ENCODE results near the gene FKBP3. TPM values are rescaled to one million over a fixed set of nuclear protein-coding genes. Genes with fewer than 3 reads are reported as not detected.
"Not testable (repeated sequence)": the region's sequence is repeated elsewhere in the genome, so short reads cannot be mapped to it uniquely, and the experiment has no call there.

The FKBP3 gene
- total RNA-seq, 1 donor from 2014 or later: 74.3 TPM

DNA sequence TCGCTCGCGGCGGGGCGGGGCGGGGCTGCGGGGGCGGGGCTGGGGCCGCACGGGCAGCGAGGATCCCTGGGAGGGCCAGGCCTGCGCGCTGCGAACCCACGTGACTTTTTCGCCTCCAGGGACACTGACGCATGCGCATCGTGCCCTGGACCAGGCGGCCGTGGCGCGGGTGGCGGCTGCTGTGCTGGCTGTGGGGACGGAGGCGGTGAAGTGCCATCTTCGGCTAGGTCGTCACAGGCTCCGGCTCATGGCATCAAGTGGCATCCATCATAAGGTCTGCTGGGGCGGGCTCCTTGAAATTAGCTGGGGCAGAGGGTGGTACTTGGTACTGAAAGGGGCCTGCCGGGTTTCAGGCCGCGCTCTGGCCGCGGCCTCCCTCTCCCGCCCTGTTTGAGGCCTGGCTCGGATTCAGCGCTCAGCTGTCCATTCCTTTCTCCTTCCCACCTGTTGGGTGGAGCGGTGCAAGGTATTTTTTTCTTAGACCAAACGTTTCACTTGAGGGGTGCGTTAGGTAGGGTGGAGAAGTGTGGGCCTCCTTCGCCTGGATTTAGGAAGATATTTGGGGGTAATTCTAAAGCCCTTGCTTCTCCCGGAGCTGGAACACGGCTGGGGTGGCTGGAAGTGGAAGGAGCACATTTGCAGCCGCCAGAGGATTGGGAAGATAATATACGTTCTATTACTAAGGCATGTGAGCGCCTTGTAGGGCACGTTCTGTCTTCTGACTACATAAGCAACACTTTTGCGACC, 50.1 kb downstream of the FKBP3 start, which contains the start of gene PRPF39:
PRPF39 (plus strand) TSS at position 141 of the 747 bp plus-strand sequence. CDS start 11,124 bp downstream, outside the sequence.
- H3K27me3 Mint-ChIP-seq (ENCODE audit: low read depth): no peaks in the 10 kb centered on the region
- peak; percentile 91 to 97 for DNase-seq (ENCODE audit: low spot score in 2 of 2, unreplicated experiment in 2 of 2)
- H3K4me3 Mint-ChIP-seq: peak within 1 kb of the TSS; percentile 96
- TF ChIP-seq, protein P1, sequence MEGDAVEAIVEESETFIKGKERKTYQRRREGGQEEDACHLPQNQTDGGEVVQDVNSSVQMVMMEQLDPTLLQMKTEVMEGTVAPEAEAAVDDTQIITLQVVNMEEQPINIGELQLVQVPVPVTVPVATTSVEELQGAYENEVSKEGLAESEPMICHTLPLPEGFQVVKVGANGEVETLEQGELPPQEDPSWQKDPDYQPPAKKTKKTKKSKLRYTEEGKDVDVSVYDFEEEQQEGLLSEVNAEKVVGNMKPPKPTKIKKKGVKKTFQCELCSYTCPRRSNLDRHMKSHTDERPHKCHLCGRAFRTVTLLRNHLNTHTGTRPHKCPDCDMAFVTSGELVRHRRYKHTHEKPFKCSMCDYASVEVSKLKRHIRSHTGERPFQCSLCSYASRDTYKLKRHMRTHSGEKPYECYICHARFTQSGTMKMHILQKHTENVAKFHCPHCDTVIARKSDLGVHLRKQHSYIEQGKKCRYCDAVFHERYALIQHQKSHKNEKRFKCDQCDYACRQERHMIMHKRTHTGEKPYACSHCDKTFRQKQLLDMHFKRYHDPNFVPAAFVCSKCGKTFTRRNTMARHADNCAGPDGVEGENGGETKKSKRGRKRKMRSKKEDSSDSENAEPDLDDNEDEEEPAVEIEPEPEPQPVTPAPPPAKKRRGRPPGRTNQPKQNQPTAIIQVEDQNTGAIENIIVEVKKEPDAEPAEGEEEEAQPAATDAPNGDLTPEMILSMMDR (IDR thresholded peaks at IDR 0.05; ENCODE audit: unreplicated experiment): no peak
- peak within 1 kb of the TSS; percentile 99 for H3K27ac Mint-ChIP-seq
- H3K4me1 Mint-ChIP-seq: peaks cover 33% of the 10 kb centered on the region
- H3K36me3 Mint-ChIP-seq: peaks cover 3% of the 10 kb centered on the region
- no peaks in the 10 kb centered on the region for H3K9me3 Mint-ChIP-seq

DNA sequence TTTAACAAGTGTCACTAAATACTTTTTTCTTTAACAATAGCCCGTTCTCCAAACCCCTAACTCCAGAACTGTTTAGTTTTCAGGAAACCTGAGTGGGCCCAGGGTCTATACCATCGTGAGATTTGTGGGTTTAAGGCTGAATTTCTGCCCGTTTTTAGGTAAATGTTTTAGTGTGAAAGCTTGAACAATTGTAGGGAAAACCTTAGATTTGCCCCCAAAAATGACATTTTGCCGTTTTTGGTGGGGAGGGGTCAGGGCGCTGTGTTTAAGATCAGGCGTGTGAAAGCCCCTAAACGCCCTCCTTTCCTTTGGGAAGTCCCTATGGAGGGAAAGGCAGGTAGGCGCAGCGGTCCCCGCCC, 50.7 kb downstream of the FKBP3 start:
- Mint-ChIP-seq H3K36me3 (peaks cover 3% of the 10 kb centered on the region), H3K9me3 (no peaks in the 10 kb centered on the region), H3K4me3 (peak overlapping the region; percentile 96), H3K4me1 (peaks cover 33% of the 10 kb centered on the region), H3K27me3 (ENCODE audit: low read depth) (no peaks in the 10 kb centered on the region), H3K27ac (peak overlapping the region; percentile 92)
- TF ChIP-seq, protein P1 (IDR thresholded peaks at IDR 0.05; ENCODE audit: unreplicated experiment): no peak
- DNase-seq (ENCODE audit: low spot score in 2 of 2, unreplicated experiment in 2 of 2): no peak

DNA sequence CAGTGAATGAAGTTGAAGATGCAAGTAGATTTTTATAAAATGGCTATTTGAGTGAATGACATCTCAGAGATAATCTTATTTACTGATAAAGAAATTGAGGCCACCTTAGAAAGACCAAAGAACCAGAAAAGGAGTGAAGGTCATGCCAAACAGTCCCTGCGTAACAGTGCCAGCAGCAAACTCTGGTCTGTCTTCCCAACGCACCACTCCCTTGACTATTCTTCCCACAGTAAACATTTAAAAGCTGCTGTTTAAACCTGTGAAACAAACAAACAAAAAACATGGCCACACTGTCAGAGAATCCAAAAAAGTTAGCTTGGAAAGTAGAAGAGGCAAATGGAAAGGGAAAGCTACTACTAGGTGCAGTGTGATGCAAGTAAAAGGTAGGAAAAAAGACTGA, 51.9 kb downstream of the FKBP3 start:
- H3K27me3 Mint-ChIP-seq (ENCODE audit: low read depth): no peaks in the 10 kb centered on the region
- no peaks in the 10 kb centered on the region for H3K9me3 Mint-ChIP-seq
- H3K4me1 Mint-ChIP-seq: peaks cover 30% of the 10 kb centered on the region
- H3K4me3 Mint-ChIP-seq: no peak overlapping the region
- DNase-seq (ENCODE audit: low spot score in 2 of 2, unreplicated experiment in 2 of 2): no peak
- no peak overlapping the region for H3K27ac Mint-ChIP-seq
- peaks cover 3% of the 10 kb centered on the region for H3K36me3 Mint-ChIP-seq
- TF ChIP-seq, protein P1 (IDR thresholded peaks at IDR 0.05; ENCODE audit: unreplicated experiment): no peak

DNA sequence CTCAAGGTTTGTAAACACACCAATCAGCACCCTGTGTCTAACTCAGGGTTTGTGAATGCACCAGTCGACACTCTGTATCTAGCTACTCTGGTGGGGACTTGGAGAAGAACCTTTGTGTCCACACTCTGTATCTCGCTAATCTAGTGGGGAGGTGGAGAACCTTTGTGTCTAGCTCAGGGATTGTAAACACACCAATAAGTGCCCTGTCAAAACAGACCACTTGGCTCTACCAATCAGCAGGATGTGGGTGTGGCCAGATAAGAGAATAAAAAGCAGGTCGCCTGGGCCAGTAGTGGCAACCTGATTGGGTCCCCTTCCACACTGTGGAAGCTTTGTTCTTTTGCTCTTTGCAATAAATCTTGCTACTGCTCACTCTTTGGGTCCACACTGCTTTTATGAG, 53.2 kb downstream of the FKBP3 start:
- not testable (repeated sequence) for H3K36me3 Mint-ChIP-seq; DNase-seq (ENCODE audit: low spot score in 2 of 2, unreplicated experiment in 2 of 2); H3K4me3 Mint-ChIP-seq; H3K27ac Mint-ChIP-seq; H3K27me3 Mint-ChIP-seq (ENCODE audit: low read depth); H3K9me3 Mint-ChIP-seq
- peaks cover 20% of the 10 kb centered on the region for H3K4me1 Mint-ChIP-seq

DNA sequence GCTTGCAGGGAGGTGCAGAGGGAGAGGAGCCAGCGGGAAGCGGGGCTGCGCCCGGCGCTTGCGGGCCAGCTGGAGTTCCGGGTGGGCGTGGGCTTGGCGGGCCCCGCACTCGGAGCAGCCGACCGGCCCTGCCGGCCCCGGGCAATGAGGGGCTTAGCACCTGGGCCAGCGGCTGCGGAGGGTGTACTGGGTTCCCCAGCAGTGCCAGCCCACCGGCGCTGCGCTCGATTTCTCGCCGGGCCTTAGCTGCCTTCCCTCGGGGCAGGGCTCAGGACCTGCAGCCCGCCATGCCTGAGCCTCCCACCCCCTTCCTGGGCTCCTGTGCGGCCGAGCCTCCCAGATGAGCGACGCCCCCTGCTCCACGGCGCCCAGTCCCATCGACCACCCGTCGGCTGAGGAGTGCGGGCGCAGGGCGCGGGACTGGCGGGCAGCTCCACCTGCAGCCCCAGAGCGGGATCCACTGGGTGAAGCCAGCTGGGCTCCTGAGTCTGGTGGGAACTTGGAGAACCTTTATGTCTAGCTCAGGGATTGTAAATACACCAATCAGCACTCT, 53.8 kb downstream of the FKBP3 start:
- H3K36me3 Mint-ChIP-seq; H3K27ac Mint-ChIP-seq; H3K4me3 Mint-ChIP-seq; H3K9me3 Mint-ChIP-seq; DNase-seq (ENCODE audit: low spot score in 2 of 2, unreplicated experiment in 2 of 2); H3K27me3 Mint-ChIP-seq (ENCODE audit: low read depth): not testable (repeated sequence)
- peaks cover 14% of the 10 kb centered on the region for H3K4me1 Mint-ChIP-seq

DNA sequence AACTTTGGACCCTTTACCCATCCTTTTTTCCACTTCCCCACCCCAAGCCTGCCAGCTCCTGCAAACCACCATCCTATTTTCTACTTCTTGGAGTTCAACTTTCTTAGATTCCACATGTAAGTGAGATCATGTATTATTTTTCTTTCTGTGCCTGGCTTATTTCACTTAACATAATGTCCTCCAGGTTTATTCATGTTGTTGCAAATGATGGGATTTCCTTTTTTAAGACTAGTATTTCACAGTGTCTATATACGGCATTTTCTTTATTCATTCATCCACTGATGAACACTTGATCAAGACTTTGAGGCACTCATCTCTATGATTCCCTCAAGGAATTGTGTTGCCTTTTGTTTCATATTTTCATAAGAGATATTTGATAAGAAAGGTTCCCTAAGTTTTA, 56.0 kb downstream of the FKBP3 start:
- TF ChIP-seq, protein P1 (IDR thresholded peaks at IDR 0.05; ENCODE audit: unreplicated experiment): no peak
- peaks cover 2% of the 10 kb centered on the region for H3K4me1 Mint-ChIP-seq

More for the DNA sequence above, 56.0 kb downstream of the FKBP3 start:
- H3K27ac Mint-ChIP-seq: no peak overlapping the region
- no peak for DNase-seq (ENCODE audit: low spot score in 2 of 2, unreplicated experiment in 2 of 2)
- H3K9me3 Mint-ChIP-seq: no peaks in the 10 kb centered on the region
- H3K4me3 Mint-ChIP-seq: no peak overlapping the region
- H3K27me3 Mint-ChIP-seq (ENCODE audit: low read depth): no peaks in the 10 kb centered on the region
- no peaks in the 10 kb centered on the region for H3K36me3 Mint-ChIP-seq
